Effector memory CD8-positive, alpha-beta T cell (primary cell): ENCODE results near the gene SP9.
"Not testable (repeated sequence)": the region's sequence is repeated elsewhere in the genome, so short reads cannot be mapped to it uniquely, and the experiment has no call there.

Experiments used
- ATAC-seq: fragments of 150-1000 bp; cut with Tn5 transposase; replicated peaks from 2 replicates; pipeline ENCODE4 v1.10.0; 2021; ENCODE audit warnings: mild to moderate bottlenecking, moderate library complexity
- DNase-seq, 3 experiments: peaks; one replicate each; pipeline ENCODE4 v3.0.0; 2021
- H3K27ac Mint-ChIP-seq, 2 donors: one replicate each; pipeline ENCODE4 v1.8.0; 2022; ENCODE audit warnings: mild to moderate bottlenecking in 2 of 2, mixed read lengths in 2 of 2, moderate library complexity in 2 of 2
- H3K27me3 Mint-ChIP-seq, 2 donors: one replicate each; pipeline ENCODE4 v1.8.0; 2022; ENCODE audit warnings: mixed read lengths in 2 of 2
- H3K36me3 Mint-ChIP-seq: one replicate; pipeline ENCODE4 v1.8.0; 2022; ENCODE audit warnings: mild to moderate bottlenecking, moderate library complexity, mixed read lengths; ENCODE audit not compliant: insufficient read depth
- H3K4me1 Mint-ChIP-seq, 2 donors: one replicate each; pipeline ENCODE4 v1.8.0; 2022; ENCODE audit warnings: low read depth in 2 of 2, mixed read lengths in 2 of 2
- H3K4me3 Mint-ChIP-seq, 2 donors: one replicate each; pipeline ENCODE4 v1.8.0; 2022; ENCODE audit warnings: mild to moderate bottlenecking in 2 of 2, mixed read lengths in 2 of 2, moderate library complexity in 2 of 2
- H3K9me3 Mint-ChIP-seq, 2 donors: one replicate each; pipeline ENCODE4 v1.8.0; 2022; ENCODE audit warnings: mixed read lengths in 2 of 2

The SP9 gene

GRCh38 chr2:174343623-174344455, 9.1 kb downstream of the SP9 start:
- ATAC-seq, result no peak
- peaks cover 53% of the 10 kb centered on the region for H3K36me3 Mint-ChIP-seq
- no peaks in the 10 kb centered on the region for H3K9me3 Mint-ChIP-seq
- DNase-seq, result no peak
- peaks cover 24 to 40% of the 10 kb centered on the region in 2 donors for H3K4me1 Mint-ChIP-seq
- peaks cover 55 to 65% of the 10 kb centered on the region in 2 donors for H3K27me3 Mint-ChIP-seq
- H3K27ac Mint-ChIP-seq, result no peak overlapping the region
- peak overlapping the region; percentile 65 to 81 for H3K4me3 Mint-ChIP-seq

GRCh38 chr2:174344716-174345461, 10.1 kb downstream of the SP9 start:
- no peak overlapping the region for H3K27ac Mint-ChIP-seq
- no peak for ATAC-seq
- H3K4me1 Mint-ChIP-seq, result peaks cover 24 to 39% of the 10 kb centered on the region in 2 donors
- H3K4me3 Mint-ChIP-seq, result no peak overlapping the region
- peaks cover 57% of the 10 kb centered on the region for H3K36me3 Mint-ChIP-seq
- DNase-seq, result no peak
- peaks cover 44 to 55% of the 10 kb centered on the region in 2 donors for H3K27me3 Mint-ChIP-seq
- H3K9me3 Mint-ChIP-seq, result no peaks in the 10 kb centered on the region

- no peaks in the 10 kb centered on the region for H3K9me3 Mint-ChIP-seq
- no peak overlapping the region for H3K27ac Mint-ChIP-seq
- peaks cover 4 to 5% of the 10 kb centered on the region in 2 donors for H3K27me3 Mint-ChIP-seq
- DNase-seq (no peak), ATAC-seq (no peak)
- peaks cover 40% of the 10 kb centered on the region for H3K36me3 Mint-ChIP-seq
- no peak overlapping the region for H3K4me3 Mint-ChIP-seq
- peaks cover 0 to 2% of the 10 kb centered on the region in 2 donors for H3K4me1 Mint-ChIP-seq
Measured at GRCh38 chr2:174350018-174350417, 15.3 kb downstream of the SP9 start.

GRCh38 chr2:174350593-174351181, 15.9 kb downstream of the SP9 start:
- no peak overlapping the region for H3K4me3 Mint-ChIP-seq

GRCh38 chr2:174353004-174353403, 18.2 kb downstream of the SP9 start:
- DNase-seq (no peak), ATAC-seq (no peak)
- peaks cover 38% of the 10 kb centered on the region for H3K36me3 Mint-ChIP-seq
- no peak overlapping the region for H3K4me3 Mint-ChIP-seq
- H3K27ac Mint-ChIP-seq, result no peak overlapping the region
- H3K4me1 Mint-ChIP-seq, result peaks cover 0 to 3% of the 10 kb centered on the region in 2 donors
- no peaks in the 10 kb centered on the region for H3K27me3 Mint-ChIP-seq
- H3K9me3 Mint-ChIP-seq, result no peaks in the 10 kb centered on the region

More at GRCh38 chr2:174350593-174351181, 15.9 kb downstream of the SP9 start:
- DNase-seq (no peak), ATAC-seq (no peak)
- Mint-ChIP-seq H3K4me1 (no peaks in the 10 kb centered on the region), H3K27me3 (no peaks in the 10 kb centered on the region), H3K36me3 (peaks cover 42% of the 10 kb centered on the region), H3K27ac (no peak overlapping the region), H3K9me3 (no peaks in the 10 kb centered on the region)

- Mint-ChIP-seq H3K4me3 (no peak overlapping the region), H3K27me3 (no peaks in the 10 kb centered on the region), H3K4me1 (peaks cover 0 to 3% of the 10 kb centered on the region in 2 donors), H3K36me3 (peaks cover 17% of the 10 kb centered on the region), H3K27ac (no peak overlapping the region), H3K9me3 (no peaks in the 10 kb centered on the region)
- no peak for ATAC-seq
- DNase-seq, result no peak
Measured at GRCh38 chr2:174356347-174356746, 21.6 kb downstream of the SP9 start.

- DNase-seq, H3K9me3 Mint-ChIP-seq, ATAC-seq, H3K4me3 Mint-ChIP-seq, H3K4me1 Mint-ChIP-seq, H3K27me3 Mint-ChIP-seq, H3K27ac Mint-ChIP-seq: not testable (repeated sequence)
- H3K36me3 Mint-ChIP-seq, result peaks cover 34% of the 10 kb centered on the region
Measured at GRCh38 chr2:174359663-174360062, 24.9 kb downstream of the SP9 start.

GRCh38 chr2:174362949-174363348, 28.2 kb downstream of the SP9 start:
- DNase-seq (no peak), ATAC-seq (no peak)
- H3K36me3 Mint-ChIP-seq, result peaks cover 36% of the 10 kb centered on the region
- H3K27ac Mint-ChIP-seq, result no peak overlapping the region
- H3K4me3 Mint-ChIP-seq, result no peak overlapping the region
- peaks cover 7 to 14% of the 10 kb centered on the region in 2 donors for H3K4me1 Mint-ChIP-seq
- H3K27me3 Mint-ChIP-seq, result no peaks in the 10 kb centered on the region
- peaks cover 0 to 1% of the 10 kb centered on the region in 2 donors for H3K9me3 Mint-ChIP-seq

GRCh38 chr2:174363492-174364225, 28.9 kb downstream of the SP9 start:
- not testable (repeated sequence) for H3K9me3 Mint-ChIP-seq, ATAC-seq, H3K4me3 Mint-ChIP-seq, DNase-seq, H3K27me3 Mint-ChIP-seq
- Mint-ChIP-seq H3K4me1 (peaks cover 7 to 14% of the 10 kb centered on the region in 2 donors), H3K27ac (peak overlapping the region in 1 of 2 donors; percentile 13), H3K36me3 (peaks cover 41% of the 10 kb centered on the region)

- Mint-ChIP-seq H3K27ac (peak overlapping the region in 1 of 2 donors; percentile 13), H3K27me3 (no peaks in the 10 kb centered on the region), H3K9me3 (peaks cover 0 to 1% of the 10 kb centered on the region in 2 donors), H3K4me1 (peaks cover 9 to 14% of the 10 kb centered on the region in 2 donors), H3K36me3 (peaks cover 42% of the 10 kb centered on the region), H3K4me3 (no peak overlapping the region)
- DNase-seq (no peak), ATAC-seq (no peak)
Measured at GRCh38 chr2:174364628-174365027, 29.9 kb downstream of the SP9 start.

GRCh38 chr2:174365571-174365970, 30.8 kb downstream of the SP9 start:
- peaks cover 9 to 14% of the 10 kb centered on the region in 2 donors for H3K4me1 Mint-ChIP-seq
- no peaks in the 10 kb centered on the region for H3K27me3 Mint-ChIP-seq
- H3K27ac Mint-ChIP-seq, result no peak overlapping the region
- DNase-seq (no peak), ATAC-seq (no peak)
- peaks cover 50% of the 10 kb centered on the region for H3K36me3 Mint-ChIP-seq
- peaks cover 0 to 1% of the 10 kb centered on the region in 2 donors for H3K9me3 Mint-ChIP-seq
- H3K4me3 Mint-ChIP-seq, result no peak overlapping the region

GRCh38 chr2:174368691-174369090, 33.9 kb downstream of the SP9 start:
- no peak overlapping the region for H3K4me3 Mint-ChIP-seq
- no peak for ATAC-seq
- no peaks in the 10 kb centered on the region for H3K27me3 Mint-ChIP-seq
- no peak for DNase-seq
- peaks cover 58% of the 10 kb centered on the region for H3K36me3 Mint-ChIP-seq
- H3K9me3 Mint-ChIP-seq, result peaks cover 0 to 1% of the 10 kb centered on the region in 2 donors
- peaks cover 9 to 15% of the 10 kb centered on the region in 2 donors for H3K4me1 Mint-ChIP-seq
- no peak overlapping the region for H3K27ac Mint-ChIP-seq

- Mint-ChIP-seq H3K4me1 (peaks cover 3 to 4% of the 10 kb centered on the region in 2 donors), H3K27ac (no peak overlapping the region), H3K27me3 (no peaks in the 10 kb centered on the region), H3K9me3 (no peaks in the 10 kb centered on the region), H3K4me3 (no peak overlapping the region), H3K36me3 (peaks cover 94% of the 10 kb centered on the region)
- ATAC-seq, result no peak
- no peak for DNase-seq
Measured at GRCh38 chr2:174376967-174377366, 42.2 kb downstream of the SP9 start.
